NB4 (cell line): ENCODE results near the gene CMIP.

ENCODE experiments used
- POLR2A ChIP-seq: IDR thresholded peaks from 2 replicates; pipeline ENCODE4 v1.6.1; 2011; ENCODE audit warnings: mild to moderate bottlenecking; ENCODE audit not compliant: insufficient read length; ENCODE audit errors: extremely low read depth
- TF ChIP-seq, protein P1 (sequence below): IDR thresholded peaks from one replicate; pipeline ENCODE4 v1.5.1; 2012; ENCODE audit warnings: low read depth, low read length
- TF ChIP-seq, protein P2 (sequence below): IDR thresholded peaks from 2 replicates; pipeline ENCODE4 v1.6.1; 2011; ENCODE audit warnings: low read depth, low read length

DNA sequence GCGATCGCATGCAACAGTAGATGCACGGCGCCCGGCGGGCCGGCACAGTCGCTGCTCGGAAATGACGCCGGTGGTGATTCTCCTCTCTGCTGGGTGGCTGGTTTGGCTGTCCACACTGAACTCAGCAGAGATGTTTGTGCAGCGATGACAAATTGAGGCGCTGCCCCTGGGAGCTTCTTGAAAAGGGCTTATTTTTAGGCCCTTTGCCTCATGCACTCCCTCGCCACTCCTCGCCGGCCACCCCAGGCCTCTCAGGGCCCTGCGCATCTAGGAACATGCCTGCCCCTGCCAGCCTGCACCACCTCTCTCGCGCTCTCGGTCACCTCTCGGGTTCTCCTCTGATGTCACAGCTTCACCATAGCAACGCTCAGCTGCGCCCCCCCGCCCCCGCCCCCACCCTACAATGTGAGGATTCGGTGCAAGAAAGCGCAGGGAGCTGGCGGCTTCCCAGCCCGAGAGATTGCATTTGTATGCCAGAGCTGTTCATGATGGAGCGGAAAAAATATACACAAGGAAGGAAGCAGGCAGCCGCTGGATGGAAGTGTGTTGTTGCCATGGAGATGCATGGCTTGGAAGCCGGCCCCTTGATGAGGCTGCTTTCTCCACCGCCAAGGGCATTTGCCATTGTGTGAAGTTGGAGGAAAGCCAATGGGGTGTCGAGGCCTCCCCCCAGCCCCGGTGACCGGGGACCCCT, 253.2 kb downstream of the CMIP start:
- TF ChIP-seq, protein P1, sequence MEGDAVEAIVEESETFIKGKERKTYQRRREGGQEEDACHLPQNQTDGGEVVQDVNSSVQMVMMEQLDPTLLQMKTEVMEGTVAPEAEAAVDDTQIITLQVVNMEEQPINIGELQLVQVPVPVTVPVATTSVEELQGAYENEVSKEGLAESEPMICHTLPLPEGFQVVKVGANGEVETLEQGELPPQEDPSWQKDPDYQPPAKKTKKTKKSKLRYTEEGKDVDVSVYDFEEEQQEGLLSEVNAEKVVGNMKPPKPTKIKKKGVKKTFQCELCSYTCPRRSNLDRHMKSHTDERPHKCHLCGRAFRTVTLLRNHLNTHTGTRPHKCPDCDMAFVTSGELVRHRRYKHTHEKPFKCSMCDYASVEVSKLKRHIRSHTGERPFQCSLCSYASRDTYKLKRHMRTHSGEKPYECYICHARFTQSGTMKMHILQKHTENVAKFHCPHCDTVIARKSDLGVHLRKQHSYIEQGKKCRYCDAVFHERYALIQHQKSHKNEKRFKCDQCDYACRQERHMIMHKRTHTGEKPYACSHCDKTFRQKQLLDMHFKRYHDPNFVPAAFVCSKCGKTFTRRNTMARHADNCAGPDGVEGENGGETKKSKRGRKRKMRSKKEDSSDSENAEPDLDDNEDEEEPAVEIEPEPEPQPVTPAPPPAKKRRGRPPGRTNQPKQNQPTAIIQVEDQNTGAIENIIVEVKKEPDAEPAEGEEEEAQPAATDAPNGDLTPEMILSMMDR: no peak
- TF ChIP-seq, protein P2, sequence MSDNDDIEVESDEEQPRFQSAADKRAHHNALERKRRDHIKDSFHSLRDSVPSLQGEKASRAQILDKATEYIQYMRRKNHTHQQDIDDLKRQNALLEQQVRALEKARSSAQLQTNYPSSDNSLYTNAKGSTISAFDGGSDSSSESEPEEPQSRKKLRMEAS: no peak
- TF ChIP-seq POLR2A: no peak
